C4-2B (cell line): ENCODE data around the gene NFE2L1.
A peak's percentile ranks its signal among the peaks of the same experiment; 100 is the strongest.

Experiments used
- H3K27ac ChIP-seq: fragments of 450-650 bp; 2 replicates; pipeline ENCODE4 v1.5.1; 2017
- ZFX ChIP-seq: fragments of 450-650 bp; IDR thresholded peaks from 2 replicates; pipeline ENCODE4 v1.6.1; 2017
- TF ChIP-seq, protein P1 (sequence below): fragments of 450-650 bp; conservative IDR thresholded peaks from 2 replicates; pipeline ENCODE4 v1.5.1; 2017; ENCODE audit warnings: mild to moderate bottlenecking

NFE2L1 gene

DNA sequence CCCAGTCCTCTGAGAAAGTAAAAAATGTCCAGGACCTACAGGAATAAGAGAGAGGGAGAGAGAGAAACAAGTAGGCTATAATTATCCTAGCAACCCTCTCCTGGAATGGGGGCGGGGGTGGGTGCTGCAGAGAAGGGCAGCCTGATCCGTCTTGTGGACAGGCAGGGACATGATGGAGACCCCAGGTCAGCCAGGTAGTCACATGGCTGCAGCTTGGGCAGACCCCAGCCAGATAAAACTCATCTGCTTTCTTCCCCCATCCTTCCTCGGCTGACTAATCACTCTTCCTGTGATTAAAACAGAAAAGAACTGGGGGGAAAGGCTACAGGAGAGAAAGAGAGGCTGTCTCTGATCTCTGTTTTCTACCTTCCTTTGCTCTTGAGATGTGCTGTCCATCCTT, 43.2 kb upstream of the NFE2L1 start:
- TF ChIP-seq ZFX = no peak
- TF ChIP-seq, protein P1, sequence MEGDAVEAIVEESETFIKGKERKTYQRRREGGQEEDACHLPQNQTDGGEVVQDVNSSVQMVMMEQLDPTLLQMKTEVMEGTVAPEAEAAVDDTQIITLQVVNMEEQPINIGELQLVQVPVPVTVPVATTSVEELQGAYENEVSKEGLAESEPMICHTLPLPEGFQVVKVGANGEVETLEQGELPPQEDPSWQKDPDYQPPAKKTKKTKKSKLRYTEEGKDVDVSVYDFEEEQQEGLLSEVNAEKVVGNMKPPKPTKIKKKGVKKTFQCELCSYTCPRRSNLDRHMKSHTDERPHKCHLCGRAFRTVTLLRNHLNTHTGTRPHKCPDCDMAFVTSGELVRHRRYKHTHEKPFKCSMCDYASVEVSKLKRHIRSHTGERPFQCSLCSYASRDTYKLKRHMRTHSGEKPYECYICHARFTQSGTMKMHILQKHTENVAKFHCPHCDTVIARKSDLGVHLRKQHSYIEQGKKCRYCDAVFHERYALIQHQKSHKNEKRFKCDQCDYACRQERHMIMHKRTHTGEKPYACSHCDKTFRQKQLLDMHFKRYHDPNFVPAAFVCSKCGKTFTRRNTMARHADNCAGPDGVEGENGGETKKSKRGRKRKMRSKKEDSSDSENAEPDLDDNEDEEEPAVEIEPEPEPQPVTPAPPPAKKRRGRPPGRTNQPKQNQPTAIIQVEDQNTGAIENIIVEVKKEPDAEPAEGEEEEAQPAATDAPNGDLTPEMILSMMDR = no peak
- H3K27ac ChIP-seq = no peak overlapping the region

DNA sequence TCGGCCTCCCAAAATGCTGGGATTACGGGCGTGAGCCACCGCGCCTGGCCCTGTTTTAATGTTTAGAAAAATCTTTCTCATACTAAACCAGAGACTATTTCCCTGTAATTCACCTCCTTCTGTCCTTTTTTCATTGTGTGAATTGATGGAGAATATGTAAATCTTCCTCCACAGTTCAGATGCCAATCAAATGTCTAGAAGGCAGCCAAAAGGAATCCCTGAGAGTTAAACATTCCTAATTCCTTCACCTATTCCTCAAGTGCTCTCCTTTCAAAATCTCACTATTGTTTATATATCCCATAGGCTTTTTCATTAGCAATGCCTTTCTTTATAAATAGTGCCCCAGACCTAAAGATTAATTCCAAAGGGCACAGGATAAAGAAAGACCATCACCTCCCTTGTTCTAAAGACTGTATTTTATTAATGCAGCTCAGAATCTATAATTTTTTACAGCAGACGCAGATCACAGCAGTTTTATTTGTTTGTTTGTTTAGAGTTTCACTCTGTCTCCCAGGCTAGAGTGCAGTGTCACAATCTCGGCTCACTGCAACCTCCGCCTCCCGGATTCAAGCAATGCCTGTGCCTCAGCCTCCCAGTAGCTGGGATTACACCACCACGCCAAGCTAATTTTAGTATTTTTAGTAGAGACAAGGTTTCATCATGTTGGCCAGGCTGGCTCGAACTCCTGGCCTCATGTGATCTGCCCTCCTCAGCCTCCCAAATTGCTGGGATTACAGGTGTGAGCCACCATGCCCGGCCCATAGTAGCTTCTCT, 41.0 kb upstream of the NFE2L1 start:
- H3K27ac ChIP-seq = no peak overlapping the region
- TF ChIP-seq ZFX = no peak
- TF ChIP-seq, protein P1 = no peak

DNA sequence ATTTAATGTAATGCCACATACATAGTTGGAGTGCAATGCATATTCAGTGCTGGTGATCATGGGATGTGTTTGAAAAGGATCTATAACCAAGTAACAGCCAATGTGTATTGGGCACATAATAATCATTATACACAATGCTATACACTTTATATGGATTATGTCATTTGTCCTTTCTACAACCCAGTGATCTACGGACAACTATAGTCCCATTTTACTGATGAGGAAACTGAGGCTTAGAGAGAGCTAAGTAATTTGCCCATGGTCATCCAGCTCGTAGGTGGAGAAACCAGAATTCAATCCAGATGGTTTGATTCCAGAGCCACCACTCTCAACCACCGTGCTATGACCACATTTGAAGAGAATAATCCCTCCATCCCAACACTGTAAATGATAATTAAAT, 38.0 kb upstream of the NFE2L1 start:
- TF ChIP-seq, protein P1 = no peak
- TF ChIP-seq ZFX = no peak
- H3K27ac ChIP-seq = no peak overlapping the region

DNA sequence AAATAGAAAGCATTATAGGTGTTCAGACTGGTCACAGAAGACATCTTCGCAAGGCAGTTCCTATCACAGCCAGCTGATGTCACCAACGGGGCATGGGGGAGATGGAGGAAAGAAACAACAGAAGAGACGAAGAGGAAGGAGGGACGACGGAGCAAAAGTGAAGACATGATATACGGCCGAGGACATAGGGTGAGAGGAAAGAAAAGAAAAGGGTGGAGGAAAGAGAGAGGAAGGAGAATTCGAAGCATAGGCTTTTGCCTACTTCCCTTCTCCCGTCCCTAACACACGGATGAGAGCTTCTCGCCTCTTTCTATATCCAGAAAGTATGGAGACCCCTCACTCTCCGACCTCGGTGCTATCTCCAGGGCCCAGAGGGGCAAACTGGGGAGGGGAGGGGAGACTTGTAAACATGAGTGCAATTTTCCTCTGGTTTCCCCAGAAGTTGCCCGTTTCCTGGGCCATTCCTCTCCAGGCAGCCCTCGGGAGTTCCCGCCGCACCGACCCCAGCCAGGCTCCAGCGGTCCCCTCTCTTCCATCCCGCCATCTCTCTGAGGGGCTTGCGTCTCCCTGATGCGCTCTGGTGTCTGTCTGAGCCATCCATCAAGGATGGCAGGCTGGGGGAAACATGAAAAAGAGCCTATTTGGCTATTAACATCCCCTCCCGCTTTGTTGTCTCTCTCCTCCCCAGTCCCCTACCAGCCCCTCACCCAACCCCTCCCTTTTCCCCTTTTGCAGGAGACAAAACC, 36.6 kb upstream of the NFE2L1 start:
- H3K27ac ChIP-seq = no peak overlapping the region
- TF ChIP-seq, protein P1 = peak; percentile 59
- no peak for TF ChIP-seq ZFX

DNA sequence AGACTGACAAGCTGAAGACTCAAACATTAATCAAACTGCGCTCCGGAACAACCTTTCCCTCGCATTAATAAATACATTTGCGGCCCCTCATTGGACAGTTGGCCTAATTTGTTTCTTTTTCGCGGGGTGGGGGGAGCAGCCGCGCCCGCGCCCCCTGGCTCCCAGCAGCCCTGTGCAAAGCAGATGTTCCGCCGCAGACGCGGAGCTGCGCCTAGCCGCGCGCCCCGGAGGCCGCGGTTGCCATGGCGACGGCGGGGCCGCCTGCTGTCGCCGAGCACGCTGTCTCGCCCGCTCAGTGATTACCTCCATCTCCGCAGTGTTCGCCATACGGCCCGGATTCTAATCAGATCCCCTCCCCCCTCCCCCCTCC, 36.0 kb upstream of the NFE2L1 start:
- no peak for TF ChIP-seq ZFX
- TF ChIP-seq, protein P1 = no peak
- no peak overlapping the region for H3K27ac ChIP-seq

DNA sequence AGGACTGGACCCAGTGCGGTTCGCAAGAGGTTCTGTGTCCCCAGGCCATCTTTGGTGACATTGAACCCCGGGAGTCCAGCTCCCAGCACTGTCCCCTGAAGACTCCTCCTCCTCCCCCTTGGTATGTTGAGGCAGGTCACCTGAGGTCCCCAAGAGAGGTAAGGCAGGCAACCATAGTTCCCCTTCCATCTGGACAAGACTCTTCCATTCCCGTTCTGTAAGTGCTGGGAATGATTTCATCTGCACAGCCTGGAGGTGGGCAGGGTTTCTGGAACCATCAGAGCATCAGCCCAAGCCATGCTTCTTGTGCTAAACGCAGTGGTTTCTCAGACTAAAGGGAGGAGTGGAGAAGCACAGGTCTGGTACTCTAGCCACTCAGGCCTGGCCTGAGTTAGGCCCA, 35.5 kb upstream of the NFE2L1 start:
- TF ChIP-seq, protein P1 = no peak
- TF ChIP-seq ZFX = no peak
- H3K27ac ChIP-seq = no peak overlapping the region

DNA sequence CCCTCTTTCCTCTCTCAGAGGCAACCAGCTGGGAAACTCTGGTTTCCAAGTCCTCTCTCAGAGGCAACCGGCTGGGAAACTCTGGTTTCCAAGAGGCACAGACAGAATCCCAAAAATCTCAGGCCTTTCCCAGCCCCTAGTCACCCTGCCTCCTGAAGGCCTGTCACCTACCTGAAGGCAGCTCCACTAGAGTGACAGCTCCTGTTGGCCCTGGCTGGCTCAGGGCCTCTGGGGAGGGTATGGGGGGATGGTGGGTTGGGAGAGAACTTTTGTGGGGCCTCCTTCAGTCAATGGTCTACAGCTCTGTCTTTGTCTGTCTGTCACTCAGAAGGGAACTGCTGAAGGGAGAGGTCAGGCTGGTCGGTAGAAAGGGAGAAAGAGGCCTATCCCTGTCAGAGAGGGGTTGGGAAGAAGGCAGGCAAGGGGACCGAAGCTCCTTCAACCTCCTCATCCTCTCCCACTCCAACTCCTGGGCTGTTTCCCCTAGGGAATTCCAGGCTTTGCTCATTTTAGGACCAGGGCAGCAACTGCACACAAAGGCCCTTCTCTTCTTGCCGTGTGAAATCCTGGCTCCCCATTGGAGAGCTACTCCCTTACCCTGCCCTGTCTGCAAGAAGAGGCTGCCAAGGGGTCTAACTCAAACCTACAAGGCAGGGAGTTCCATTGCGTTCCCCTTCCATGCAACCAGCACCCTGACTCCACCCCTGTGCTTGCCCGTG, 34.1 kb upstream of the NFE2L1 start:
- H3K27ac ChIP-seq = no peak overlapping the region
- TF ChIP-seq ZFX = no peak
- TF ChIP-seq, protein P1 = no peak
